NOMO-1 treated with dmso at 0.1 percent for 144 hours (cell line): Measurements from ENCODE around the gene MFAP4.

ENCODE experiments used
- DNase-seq: peaks from one replicate; lab custom pipeline; 2025; ENCODE audit not compliant: unreplicated experiment; lab: John Stamatoyannopoulos, UW

The MFAP4 gene

DNA sequence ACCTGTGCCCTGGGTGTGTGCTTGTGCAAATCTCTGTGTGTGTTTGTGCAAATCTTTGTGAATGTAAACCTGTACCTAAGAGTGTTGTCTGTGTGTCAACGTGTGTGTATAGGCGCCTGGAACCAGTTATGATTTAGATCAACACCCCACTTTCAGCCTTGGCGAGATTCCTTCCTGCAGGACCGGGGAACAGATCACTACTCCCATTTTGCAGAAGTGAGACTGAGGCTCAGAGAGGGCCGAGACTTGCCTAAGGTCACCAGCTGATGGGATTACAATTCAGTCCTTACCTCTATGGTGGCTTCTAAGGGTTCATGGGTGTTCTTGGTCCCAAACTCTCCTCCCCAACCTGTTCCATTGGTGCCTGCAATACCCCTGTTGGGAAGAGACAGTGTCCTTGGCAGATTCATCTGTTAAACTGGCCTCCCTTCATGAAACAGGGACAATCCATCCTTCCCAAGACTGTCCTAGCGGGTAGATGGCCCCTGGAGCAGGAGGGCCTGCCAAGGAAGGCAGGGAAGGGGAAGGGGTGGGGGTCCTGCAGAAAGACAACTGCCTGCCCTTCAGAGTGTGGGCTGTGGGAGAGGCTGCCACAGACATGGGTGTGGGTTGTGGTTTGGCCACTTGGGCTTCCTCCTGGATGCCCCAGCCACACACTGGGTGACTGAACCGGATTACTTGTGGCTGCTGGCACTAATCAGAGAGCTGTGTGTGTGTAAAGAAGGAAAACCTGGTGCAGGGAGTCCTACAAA is 15.6 kb downstream of the MFAP4 start:
- DNase-seq = no peak

DNA sequence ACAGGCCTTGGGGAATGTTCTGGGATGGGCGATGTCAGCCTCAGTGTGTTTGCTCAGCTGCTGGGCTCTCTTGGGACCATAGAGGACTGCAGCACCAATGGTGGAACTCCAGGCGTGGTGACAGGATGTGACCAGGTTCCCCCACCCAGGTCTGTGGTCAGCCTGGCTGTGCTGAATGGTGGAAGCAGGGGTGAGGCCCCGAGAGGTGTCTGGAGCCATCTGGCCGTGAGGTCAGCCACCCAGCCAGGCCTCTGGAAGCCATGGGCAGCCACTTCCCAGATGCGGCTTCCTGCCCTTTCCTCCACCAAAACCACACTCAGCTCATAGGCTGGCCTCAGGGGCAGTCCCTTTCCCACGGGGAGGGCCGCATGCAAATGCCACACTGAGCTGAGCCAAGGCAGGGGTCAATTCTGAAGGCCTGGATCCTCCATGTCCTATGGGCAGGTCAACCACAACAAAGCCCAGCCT is 16.5 kb downstream of the MFAP4 start:
- DNase-seq = no peak

DNA sequence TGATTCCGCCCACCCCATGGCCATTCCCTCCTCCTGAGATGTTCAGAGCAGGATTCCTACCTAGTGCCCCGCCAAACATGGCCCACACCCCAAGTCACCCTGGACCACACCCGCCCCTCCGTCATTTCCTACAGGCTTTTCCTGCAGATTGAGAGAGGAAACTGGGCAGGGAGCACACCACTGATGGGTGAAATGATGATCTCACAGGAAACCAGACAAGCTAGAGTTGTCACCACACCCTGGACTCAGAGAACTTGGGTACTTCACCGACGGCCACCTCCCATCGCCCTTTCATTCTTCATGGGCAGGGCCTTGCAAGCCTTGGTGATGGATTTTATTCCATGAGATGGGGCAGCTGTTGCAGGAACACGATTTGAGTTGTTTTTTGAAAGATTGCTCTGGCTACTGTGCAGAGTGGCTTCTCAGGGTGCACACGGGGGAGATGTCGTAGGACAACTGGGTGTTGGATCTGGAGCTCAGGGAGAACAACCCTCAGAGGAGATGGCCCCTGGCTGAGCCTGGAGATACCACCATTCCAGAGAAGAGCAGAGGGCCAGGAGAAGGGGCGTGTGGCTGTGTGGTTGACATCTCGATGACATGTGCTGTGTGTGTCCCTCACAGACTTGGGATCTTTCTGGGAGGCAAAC is 17.0 kb downstream of the MFAP4 start:
- no peak for DNase-seq

DNA sequence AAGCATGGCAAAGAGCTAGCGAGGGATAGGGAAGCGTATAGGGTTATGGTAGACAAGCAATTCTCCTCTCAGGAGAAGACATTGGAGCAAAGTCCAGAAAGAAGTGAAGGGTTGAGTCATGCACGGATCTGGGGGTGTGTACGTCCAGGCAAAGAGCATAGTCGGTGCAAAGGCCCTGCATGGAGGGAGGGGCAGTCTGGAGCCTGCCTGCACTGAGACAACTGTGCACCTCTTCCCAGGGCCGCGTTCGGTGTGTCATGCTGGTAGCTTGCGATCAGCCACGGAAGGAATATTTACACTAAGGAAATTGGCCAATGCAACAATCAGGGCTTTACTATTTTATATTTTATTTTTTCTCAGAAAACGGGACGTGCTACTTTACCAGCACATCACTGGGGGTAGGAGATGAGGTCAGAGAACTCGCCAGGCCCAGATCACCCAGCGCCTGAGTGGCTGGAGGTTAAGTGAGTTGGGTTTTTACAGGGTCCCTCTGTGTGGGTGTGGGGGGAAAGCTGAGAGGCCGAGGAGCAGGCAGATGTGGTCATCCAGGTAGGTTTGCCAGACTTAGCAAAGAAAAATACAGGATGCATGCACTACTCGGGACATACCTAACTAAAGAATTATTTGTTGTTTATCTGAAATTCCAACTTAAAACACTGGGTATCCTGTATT is 17.7 kb downstream of the MFAP4 start:
- no peak for DNase-seq

DNA sequence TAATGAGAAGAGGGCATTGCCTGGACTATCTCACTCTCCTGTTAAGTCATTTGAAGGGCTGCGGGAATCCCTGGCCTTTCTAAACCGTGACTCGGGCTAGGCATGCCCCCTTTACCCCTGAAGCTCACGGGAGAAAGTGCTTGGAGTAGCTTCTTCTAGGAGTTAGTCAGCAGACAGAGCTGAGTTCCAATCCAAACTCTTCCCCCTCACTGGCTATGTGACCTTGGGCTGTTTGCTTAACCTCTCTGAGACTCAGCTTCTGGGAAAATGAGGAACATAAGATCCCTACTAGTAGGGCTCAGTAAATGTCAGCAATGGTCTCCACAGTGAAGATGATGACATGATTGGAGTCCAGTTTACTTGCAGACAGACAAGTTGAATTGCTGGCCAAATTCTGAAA is 18.8 kb downstream of the MFAP4 start:
- no peak for DNase-seq

DNA sequence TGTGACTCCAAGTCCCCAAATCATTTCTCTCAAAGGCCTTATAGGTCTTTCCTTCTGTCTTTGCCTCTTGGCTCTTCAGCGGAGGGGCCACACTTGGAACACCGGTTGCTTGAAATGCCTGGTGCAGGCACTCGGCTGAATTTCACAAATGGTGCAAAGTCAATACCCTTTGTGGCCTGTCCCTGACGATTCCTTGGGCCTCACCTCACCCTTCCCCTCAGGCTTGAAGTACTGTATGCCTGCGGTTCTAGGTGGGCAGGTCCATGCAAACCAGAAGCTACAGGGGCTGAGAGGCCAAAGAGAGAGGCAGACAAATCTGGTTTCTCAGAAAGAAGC is 20.4 kb downstream of the MFAP4 start:
- DNase-seq = no peak

DNA sequence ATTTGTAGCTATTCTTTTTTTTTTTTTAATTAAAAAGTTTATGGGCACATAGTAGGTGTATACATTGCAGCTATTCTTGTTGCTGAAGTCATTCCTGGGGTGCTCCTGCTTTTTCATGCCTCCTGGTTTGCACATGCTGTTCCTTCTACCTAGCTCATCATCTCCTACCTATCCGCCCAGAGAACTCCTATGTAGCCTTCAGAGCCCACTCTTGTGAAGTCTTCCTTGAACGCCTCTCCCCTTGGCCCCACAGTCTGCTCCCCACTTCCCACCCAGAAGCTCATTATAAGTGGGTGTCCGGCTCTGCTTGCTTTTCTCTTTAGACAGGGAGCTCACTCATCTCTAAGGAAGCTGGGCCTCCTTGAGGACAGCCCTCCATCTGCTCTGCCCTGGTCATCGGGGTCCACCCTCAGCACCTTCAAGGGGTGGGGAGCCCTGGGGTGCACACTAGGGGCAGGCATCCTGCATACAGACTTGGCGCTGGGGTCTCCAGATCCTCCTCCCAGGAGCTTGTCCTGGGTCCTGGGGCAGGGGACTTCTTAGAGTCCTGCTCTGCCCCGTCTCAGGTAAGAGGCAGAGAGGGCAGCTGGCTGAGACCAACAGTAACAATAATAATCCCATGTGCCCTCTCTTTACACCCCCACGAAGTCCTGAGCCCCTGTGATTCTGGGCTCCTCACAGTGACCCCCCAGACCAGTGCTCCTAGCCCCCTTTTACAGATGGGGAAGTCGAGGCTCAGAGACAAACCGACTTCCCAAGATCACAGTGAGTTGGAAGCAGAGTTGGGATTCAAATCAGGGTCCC is 21.0 kb downstream of the MFAP4 start:
- no peak for DNase-seq

DNA sequence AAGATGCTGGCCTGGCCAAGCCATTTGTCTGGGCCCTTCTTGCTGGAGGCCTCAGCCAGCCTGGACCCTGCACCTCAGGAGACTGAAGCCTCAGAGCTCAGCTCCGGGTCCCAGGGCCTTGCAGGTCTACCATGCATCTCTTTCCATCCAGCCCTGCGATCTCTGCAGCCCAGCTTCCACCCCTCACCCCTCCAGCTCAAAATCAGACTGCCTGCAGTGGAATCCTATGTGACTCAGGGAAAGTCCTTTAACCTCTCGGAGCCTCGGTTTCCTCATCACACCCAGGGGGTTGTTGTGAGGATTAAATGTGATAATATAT is 21.5 kb downstream of the MFAP4 start:
- DNase-seq = no peak

DNA sequence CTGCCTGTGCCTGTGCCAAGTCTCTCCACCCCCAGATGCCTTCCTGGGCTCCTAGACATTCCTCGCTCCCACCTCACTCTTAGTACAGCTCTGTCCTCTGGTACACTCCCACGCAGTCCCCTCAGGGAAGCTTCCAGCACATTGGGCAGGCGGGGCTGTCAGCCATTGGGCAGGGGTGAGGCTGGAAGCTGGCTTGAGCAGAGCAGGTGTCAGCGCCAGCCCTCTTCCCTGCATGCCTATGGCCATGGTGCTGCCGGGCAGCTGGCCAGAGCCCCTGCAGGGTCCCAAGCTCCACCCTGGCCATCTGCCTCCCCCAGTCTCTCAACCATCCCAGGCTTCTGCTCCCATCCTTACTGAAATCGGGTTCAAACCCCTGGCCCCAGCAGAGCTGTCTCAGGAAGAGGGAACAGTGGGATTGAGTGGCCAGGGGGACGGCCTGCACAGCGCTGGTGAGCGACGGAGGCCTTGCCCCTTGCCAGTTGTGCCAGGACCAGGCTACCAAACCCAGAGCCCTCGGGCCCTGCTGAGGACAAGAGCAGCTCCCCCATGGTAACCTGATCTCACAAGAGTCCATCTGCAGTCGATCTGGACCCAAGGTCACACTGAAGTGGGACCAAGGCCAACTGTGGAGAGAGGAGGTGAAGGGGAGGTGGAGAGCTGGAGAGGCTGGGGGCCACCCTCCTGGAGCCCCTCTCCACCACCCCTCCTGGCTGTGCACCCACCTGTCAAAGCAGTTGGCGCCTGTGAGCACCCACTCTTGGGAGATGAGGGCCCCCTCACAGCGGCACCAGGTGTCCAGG is 22.1 kb downstream of the MFAP4 start:
- no peak for DNase-seq

DNA sequence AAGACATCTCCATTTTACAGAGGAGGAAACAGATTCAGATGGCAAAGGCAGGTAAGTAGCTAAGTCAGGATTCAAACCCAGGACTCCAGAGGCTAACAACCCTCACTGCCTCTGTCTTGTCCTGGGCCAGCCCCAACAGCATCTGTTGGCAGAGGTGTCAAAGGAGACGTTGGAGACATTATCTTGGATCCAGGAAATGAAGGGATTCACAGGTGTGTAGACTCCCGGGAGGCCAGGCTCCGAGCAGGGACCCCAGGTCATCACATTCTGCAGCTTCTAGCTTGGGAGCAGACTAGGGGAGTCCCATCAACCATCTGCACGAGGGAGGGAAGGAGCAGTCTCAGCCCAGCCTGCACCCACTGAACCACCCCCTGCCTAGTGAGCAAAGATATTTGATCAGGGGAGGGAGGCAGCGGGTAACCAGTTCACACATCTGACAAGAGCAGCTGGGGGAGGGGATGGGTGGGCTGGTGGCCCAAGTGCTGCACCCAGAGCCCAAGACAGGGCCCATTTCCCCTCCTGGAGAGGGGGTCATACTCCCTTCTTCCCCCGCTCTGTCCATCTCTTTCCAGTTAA is 23.4 kb downstream of the MFAP4 start:
- DNase-seq = no peak

DNA sequence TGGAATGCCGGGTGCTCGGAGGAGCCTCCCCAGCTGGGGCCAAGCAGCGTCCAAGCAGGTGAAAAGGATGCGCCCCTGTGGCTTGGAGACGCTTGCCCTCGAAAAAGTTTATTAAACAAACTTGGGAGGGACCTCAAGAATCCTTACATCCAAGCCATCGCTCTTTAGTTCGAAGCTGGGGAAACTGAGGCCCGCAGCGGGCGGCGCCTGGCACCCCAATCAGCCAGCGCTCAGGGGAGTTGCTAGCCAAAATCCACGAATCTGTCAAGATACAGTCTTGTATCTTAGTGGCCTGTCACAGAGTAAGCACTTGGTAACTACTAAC is 23.9 kb downstream of the MFAP4 start:
- no peak for DNase-seq

DNA sequence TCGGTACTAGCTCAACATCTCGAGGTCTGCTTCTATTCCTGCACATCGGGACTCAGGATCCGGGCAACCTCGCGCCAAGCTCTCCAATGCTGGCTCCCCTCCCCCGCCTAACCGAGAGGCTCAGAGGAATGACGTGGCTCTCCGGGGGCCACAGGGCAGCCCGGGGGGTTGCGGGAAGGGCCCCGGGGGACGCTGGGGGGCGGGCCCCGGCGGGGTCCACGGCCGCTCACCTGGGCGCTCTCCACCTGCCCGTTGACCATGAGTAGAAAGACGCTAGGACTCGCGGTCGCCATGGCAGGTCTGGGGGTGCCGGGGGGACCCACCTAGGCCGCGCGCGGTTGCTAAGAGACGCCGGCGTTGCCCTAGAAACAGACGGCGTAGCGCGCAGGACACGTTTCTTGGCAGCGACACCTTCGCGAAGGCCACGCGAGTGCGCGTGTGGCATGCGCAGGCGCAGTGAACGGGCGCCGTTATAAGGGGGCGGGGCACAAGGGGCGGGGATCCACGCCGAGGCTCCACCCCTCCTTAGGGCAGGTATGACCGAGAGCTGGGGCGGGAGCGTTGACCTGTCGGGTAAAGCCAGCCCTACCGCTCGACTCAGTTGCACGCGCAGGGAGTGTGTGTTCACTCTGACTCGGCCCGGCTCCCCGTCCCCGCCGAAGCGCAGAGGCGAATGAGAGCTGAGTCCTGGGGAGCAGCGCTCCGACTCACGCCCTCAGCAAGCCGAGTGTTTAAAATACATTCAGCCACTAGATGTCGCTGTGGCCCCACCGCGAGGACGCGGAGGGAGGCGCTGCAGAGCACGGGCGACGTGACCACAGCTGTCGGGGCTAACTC is 24.5 kb downstream of the MFAP4 start, which contains the start of gene B9D1:
B9D1 (minus strand) TSS at position 447 of the 837 bp plus-strand sequence; CDS start at position 293, 154 bp downstream.
- DNase-seq = peak; percentile 84

DNA sequence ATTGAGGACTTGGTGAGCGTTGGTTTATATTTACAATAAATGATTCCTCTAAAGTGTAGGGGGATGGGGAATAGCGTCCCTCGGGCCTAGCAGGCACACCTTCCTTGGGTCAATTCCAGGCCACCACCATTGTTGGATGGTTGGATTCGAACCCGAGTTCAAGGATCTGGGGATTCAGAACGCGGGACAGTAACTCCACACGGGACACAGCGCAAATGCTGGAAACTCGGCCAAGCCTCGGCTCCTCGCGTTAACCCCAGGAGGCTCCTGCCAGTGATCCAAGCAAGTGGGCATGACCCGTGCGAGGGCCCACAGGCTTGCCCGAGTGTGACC is 25.1 kb downstream of the MFAP4 start:
- DNase-seq = no peak

DNA sequence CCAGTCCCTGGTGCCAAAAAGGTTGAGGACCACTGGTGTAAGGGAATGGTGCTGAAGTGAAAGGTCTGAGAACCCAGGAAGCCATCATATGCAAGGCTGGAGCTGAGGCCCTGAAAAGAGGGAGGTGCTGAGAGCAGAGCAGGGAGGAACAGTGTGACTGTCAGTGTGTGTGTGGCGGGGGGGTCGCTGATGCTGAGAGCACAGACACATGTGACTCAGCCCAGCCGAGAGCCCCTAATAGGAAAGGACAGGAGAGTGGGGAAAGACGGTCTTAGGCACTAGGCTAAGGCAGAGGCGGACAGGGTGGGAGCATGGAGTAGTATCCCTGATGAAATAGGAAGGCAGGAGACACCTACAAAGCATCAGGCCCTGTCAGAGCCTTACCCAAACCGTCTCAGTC is 25.7 kb downstream of the MFAP4 start:
- no peak for DNase-seq

DNA sequence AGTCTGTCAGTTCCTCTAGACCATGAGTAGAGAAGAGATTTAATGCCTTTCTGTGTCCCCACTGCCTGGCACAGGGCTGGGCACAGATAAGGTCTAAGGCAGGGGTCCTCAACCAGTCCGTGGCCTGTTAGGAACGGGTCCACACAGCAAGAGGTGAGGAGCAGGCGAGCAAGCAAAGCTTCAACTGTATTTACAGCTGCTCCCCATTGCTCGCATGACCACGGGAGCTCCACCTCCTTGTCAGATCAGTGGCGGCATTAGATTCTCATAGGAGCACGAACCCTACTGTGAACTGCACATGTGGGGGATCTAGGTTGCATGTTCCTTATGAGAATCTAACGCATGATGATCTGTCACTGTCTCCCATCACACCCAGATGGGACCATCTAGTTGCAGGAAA is 26.2 kb downstream of the MFAP4 start:
- no peak for DNase-seq

DNA sequence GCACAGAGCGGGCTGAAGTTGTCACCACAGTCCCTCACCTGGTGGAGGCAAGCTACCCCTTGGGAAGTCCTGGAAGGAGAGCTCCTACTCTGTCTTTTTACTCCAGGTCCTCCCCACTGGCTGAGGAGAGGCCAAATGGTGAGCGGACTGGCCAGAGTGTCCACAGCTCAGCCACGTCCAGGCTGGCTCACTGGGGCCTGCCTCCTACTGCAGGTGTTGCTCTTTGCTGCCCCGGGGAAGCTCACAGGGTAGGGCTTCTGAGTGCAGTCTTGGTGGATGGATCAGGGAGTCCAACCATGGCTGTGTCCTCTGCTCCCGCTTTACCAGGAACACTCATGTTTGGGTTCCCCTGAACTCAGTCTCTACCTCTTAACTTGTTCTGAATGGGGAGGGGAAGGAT is 27.1 kb downstream of the MFAP4 start:
- DNase-seq = no peak

DNA sequence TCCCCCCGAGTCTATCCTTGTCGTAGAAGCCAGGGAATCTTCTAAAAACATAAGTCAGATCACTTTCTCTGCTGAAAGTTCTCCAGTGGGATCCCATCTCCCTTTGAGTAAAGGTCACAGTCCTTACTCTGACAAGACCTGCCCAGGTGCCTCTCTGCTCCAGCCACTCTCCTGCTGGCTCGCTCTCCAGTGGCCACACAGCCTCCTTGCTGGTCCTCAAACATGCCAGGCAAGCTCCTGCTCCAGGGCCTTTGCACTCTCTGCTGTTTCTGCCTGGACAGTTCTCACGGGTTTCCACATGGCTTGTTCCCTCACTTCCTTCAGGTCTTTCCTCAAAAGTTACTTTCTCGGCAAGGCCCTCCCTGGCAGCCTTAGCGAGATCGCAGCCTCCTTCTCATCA is 27.8 kb downstream of the MFAP4 start:
- DNase-seq = no peak

DNA sequence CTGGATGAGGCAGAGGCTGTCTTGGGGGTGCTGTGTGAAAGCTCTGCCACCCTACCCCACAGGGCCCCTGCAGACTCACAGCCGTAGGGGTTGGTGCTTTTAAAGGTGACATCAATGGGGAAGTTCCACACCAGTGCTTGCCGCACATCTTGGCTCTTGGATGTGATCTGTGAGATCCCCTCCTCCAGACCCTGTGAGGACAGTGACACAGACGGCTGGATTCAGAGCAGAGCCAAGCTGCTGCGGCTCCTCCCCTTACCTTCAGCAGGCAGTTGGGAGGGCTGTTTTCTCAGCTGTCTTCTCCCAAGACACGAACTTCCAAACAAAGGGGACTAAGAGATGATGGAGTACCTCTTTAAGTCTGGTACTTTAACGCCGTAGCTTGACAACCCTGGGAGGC is 29.2 kb downstream of the MFAP4 start:
- DNase-seq = no peak

DNA sequence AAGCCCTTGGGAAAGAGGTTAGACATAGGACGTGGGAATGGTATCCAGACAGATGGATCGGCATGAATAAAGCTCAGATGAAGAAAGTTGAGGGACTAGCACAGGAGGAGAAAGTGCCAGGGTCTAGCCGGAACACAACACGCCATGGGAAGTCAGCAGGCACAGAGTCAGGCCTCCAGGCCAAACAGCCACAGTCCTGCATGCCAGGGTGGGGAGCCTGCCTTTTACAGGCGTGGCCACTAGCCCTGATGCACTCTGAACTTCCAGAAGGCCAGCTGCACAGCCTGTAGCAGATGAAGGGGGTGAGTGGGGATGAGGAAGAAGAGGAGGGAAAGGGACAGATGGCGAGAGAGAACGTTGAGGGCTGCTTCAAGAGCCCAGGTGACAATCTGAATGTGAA is 29.6 kb downstream of the MFAP4 start:
- DNase-seq = no peak

DNA sequence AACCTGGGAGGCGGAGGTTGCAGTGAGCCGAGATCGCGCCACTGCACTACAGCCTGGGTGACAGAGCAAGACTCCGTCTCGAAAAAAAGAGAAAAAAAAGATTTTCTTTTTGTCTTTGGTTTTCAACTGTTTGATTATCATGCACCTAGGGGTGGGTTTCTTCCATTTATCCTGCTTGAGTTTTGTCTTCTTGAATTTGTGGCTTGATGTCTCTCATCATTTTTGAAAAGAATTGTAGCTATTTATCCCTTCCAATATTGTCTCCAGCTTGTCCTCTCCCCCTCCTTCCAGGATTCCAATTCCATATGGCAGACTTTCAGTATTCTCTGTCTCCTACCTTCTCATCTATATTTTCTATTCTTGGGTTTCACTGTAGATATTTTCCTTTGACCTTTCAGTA is 32.2 kb downstream of the MFAP4 start:
- no peak for DNase-seq
